HL-60/S4 (cell line): ENCODE data around the gene TIMM10.

ENCODE experiments used
- in situ Hi-C: fragments of 300-500 bp; cut with MboI; formaldehyde crosslinking; loops from 2 replicates; pipeline ENCODE4 v1.14.3; 2022; ENCODE audit warnings: low sequenced_read_pairs

The TIMM10 gene

GRCh38 chr11:57530596-57531507, at the start of gene TIMM10:
Gene TIMM10, minus strand, starts transcription at chr11:57530754. Its CDS starts 565 bp downstream, at chr11:57530189.
- in situ Hi-C loops, result no loop called here

- in situ Hi-C loops, result loop anchor here (25.0 kb wide), 1 partner anchor 213 kb away; no protein-coding TSS in a partner anchor
Observed at GRCh38 chr11:57574061-57574460, 43.5 kb upstream of the TIMM10 start.

GRCh38 chr11:57571606-57572005, 41.1 kb upstream of the TIMM10 start:
- in situ Hi-C loops, result loop anchor here (25.0 kb wide), 1 partner anchor 216 kb away; no protein-coding TSS in a partner anchor

- in situ Hi-C loops, result loop anchor here (10.0 to 25.0 kb wide), 2 partner anchors 76 to 219 kb away; partner anchors contain the start of gene YPEL4
Observed at GRCh38 chr11:57568330-57568766, 37.8 kb upstream of the TIMM10 start.

- in situ Hi-C loops, result loop anchor here (10.0 to 25.0 kb wide), 2 partner anchors 77 to 220 kb away; partner anchors contain the start of gene YPEL4
Observed at GRCh38 chr11:57567515-57568329, 37.2 kb upstream of the TIMM10 start, which contains the start of gene UBE2L6. Gene UBE2L6, minus strand, starts transcription at chr11:57567672. Its CDS starts 61 bp downstream, at chr11:57567611.

- in situ Hi-C loops, result loop anchor here (10.0 to 25.0 kb wide), 2 partner anchors 78 to 220 kb away; partner anchors contain the start of gene YPEL4
Observed at GRCh38 chr11:57566905-57567514, 36.5 kb upstream of the TIMM10 start.

- in situ Hi-C loops, result loop anchor here (10.0 to 25.0 kb wide), 2 partner anchors 79 to 221 kb away; partner anchors contain the start of gene YPEL4
Observed at GRCh38 chr11:57566005-57566904, 35.7 kb upstream of the TIMM10 start.

GRCh38 chr11:57562596-57562995, 32.0 kb upstream of the TIMM10 start:
- in situ Hi-C loops, result loop anchor here (10.0 to 25.0 kb wide), 2 partner anchors 82 to 225 kb away; partner anchors contain the start of gene YPEL4

GRCh38 chr11:57560146-57560545, 29.6 kb upstream of the TIMM10 start:
- in situ Hi-C loops, result loop anchor here (10.0 to 25.0 kb wide), 2 partner anchors 85 to 227 kb away; partner anchors contain the start of gene YPEL4

- in situ Hi-C loops, result loop anchor here (25.0 kb wide), 1 partner anchor 231 kb away; no protein-coding TSS in a partner anchor
Observed at GRCh38 chr11:57556041-57556440, 25.5 kb upstream of the TIMM10 start.

- in situ Hi-C loops, result loop anchor here (25.0 kb wide), 1 partner anchor 232 kb away; no protein-coding TSS in a partner anchor
Observed at GRCh38 chr11:57555393-57555792, 24.8 kb upstream of the TIMM10 start.

- in situ Hi-C loops, result loop anchor here (25.0 kb wide), 1 partner anchor 235 kb away; no protein-coding TSS in a partner anchor
Observed at GRCh38 chr11:57552479-57552878, 21.9 kb upstream of the TIMM10 start.

GRCh38 chr11:57551941-57552340, 21.4 kb upstream of the TIMM10 start:
- in situ Hi-C loops, result loop anchor here (25.0 kb wide), 1 partner anchor 235 kb away; no protein-coding TSS in a partner anchor

GRCh38 chr11:57549983-57550382, 19.4 kb upstream of the TIMM10 start:
- in situ Hi-C loops, result loop anchor here (25.0 kb wide), 1 partner anchor 237 kb away; no protein-coding TSS in a partner anchor

GRCh38 chr11:57547854-57548377, 17.4 kb upstream of the TIMM10 start:
- in situ Hi-C loops, result no loop called here

- in situ Hi-C loops, result no loop called here
Observed at GRCh38 chr11:57546869-57547475, 16.4 kb upstream of the TIMM10 start.

- in situ Hi-C loops, result no loop called here
Observed at GRCh38 chr11:57546451-57546850, 15.9 kb upstream of the TIMM10 start.

GRCh38 chr11:57545883-57546282, 15.3 kb upstream of the TIMM10 start:
- in situ Hi-C loops, result no loop called here
